ENCODE data around the gene PCNP.

DNA sequence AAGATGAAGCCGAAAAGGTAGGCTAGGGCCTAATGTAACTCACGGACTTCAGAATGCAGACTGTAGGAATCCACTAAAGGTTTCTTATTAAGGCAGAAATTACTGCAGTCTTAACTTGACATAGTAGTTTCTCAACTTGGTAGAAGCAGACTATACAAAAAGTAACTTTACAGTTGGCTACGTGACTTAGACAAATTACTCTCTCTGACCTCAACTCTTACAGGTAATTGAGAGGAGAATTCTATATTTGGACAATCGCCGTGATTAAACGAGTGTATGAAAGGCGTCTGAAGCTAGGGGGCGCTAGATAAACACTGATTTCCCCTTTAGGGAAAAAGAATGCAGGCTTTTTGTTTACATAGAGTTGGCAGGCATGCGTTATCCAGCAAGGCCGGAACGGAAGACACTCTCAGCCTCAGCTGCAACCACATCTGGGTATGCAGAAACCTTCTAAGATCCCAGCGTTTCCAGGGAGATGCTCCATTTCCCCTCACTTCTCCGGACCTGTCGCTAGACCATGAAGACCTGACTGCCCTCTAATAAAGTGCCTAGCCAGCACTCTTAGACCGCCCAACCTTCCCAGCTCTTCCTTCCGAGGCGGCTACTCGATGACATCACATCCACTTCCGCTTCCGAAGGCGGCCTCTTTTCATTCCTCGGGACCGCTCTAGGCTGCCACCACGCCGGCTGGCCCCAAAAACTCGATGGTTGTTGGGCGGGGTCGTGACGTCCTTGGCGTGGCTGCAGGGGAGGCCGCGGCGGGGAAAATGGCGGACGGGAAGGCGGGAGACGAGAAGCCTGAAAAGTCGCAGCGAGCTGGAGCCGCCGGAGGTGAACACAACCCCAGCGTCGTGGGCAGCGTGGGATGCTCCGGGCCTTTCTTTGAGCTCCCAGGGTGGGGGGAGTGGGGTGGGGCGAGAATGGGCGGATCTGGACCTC lies at the start of gene PCNP:
- TF ChIP-seq SUZ12 (IDR thresholded peaks at IDR 0.05; ENCODE audit: extremely low read depth, insufficient read depth, insufficient read length) (no peak), ZNF274 (IDR thresholded peaks at IDR 0.05; ENCODE audit: low read depth, low read length) (no peak)
